Dedifferentiated amniotic fluid mesenchymal stem cell (primary cell): ENCODE data around the gene ZBTB20.

Experiments
- DNase-seq: peaks from one replicate; pipeline ENCODE4 v3.0.0-alpha.2; 2016; ENCODE audit errors: extremely low spot score

Gene ZBTB20

DNA sequence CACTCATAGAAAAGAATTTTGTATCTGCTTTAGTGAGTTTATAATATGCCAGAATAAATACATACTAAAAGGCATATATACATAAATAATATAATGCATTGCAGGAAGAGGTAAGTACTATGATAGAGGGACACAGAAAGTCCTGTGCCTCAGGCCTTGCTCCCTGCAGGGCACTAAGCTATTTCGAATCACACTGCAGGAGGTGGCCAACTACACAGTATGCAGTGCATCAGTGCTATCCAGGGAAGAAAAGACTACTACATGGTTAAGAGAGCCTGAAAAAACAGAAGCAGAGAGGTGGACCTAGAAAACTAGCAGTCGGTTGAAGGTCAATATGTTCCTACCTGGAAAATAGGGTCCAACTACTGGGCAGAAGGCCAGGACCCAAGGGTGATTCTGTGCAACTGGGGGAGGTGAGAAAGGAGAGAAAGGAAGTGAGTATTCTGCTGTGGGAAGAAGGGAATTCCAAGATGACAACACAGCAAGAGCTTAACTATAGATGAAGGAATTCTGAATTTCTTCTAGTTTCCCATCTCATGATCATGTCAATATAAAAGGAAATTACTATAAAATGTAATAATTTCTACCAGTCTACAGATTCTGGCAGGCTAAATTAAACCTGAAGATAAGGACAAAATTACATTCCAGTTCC, 218.0 kb downstream of the ZBTB20 start:
- no peak for DNase-seq

DNA sequence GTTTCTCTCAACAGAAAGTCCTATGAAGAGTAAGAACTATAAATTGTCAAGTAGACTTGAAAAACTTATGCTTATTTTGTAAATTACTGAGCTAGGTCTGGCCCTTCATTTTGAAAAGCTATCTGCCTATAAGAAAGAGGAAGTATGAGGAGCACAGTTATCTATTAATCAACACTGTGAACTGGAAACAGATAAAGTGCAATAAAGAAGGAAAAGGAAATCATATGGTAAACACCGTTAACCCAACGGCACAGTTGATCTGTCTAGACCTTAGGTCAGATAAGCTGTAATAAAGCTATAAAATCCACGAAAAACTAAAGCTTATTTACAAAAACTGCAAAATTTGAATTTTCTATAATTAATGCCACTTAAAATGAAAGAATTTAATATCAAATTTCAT, 242.5 kb downstream of the ZBTB20 start:
- DNase-seq = no peak

GRCh38 chr3:114903213-114903612, 243.9 kb downstream of the ZBTB20 start:
- DNase-seq = no peak

DNA sequence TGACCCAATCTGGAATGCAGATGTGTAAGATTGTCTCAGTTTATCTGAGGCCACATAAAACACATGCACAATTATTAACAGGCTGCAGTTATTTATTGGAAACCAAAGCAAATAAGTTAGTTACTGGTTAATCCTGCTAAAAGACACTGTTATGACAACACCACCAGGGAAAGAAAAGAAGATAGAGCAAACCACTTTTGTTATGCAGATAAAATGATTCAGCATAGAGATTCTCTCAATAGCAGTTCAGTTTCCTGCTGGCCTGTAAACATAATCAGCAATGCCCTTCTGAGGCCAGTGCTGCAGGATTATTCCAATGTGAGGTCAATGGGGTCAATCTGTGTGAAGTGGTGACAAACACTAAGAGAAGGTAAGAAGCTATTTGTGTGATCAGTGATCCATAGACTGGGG, 244.4 kb downstream of the ZBTB20 start:
- DNase-seq = no peak

GRCh38 chr3:114900908-114901307, 246.2 kb downstream of the ZBTB20 start:
- DNase-seq = no peak

- no peak for DNase-seq
Measured at GRCh38 chr3:114899186-114899931, 247.7 kb downstream of the ZBTB20 start.

DNA sequence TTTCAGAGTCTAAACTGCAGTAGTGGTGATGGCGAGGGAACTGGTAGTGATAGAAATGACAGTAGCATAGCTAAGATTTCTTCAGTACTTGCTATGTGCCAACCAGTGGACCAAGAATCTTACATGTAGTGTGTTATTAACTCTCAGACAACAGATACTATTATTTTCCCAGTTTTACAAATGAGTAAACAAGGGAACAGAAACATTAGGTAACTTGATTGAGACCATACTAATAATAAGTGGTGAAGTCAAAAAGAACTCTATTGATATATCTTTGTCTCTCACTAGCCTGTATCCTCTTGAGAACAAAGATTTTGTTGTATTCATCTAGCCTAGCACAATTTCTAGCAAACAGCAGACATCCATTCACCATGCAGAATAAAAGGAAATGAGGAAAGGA, 250.1 kb downstream of the ZBTB20 start:
- no peak for DNase-seq

DNA sequence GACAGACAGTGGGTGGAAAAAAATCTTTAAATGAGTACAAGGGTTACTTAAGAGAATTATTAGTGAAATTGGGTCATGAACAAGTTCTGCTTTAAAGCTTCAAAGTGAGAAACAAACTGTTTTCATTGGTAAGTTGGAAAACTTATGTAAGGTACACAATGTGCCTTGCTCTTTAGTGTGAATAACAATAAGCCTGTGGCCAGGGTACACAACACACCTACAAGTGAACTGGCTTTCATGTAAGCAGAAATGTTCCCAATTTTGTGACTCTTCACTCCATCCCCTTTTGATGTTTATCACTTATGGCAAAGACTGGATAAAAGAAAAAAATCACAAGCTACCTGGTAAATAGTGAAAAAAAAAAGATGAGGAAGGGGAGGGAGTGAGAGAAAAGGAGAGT, 253.7 kb downstream of the ZBTB20 start:
- DNase-seq = no peak

DNA sequence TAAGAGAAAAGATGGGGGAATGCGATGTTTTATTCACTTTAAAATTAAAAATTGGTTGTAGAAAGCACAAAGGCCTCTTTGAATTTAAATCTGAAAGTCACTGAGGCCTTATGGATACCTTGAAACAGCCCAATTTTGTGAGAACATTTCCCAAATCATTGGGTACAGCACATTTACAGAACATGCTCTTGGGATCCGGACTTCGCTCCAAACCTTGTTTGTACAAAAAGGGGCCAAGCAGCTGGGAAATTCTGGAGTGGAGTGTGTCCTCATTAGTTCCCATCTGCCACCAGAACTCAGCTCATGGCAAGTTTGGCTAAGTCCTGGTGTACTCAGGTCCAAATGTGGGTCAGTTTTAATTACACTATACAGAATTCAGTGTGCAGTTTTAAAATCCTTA, 254.2 kb downstream of the ZBTB20 start:
- DNase-seq = no peak

DNA sequence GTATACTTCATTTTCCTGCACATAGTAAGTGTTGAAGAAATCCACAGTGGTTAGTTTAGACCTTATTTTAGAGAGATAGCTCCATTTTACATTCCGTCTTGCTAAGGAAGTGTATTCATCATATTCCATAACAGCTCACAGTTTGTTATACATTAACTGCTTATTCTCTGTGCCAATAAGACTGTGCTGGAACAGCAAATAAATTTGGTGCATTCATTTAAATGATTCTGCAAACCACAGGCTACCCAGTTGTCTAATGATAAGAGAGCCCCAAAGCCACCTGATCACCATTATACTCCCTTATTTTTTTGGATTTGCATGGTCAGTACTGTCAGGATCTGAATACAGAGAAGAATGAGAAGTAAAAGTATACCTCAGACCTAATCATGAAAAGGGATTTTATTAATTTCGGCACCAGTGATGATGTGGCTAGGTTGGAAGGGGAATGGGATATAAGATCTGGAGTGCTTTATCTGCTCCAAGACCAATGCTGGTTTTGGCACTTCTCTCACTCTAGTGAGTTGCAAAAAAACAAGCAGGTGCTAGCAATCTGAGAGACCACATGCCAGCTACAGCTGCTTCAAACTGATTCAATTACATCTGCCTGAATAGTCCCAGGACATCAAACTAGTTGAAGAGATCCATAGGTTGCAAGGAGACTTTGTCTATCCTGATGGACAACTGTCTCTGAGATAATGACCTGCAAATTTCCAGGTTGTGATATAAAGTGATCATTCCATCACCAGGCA, 254.8 kb downstream of the ZBTB20 start:
- no peak for DNase-seq

GRCh38 chr3:114887806-114888205, 259.3 kb downstream of the ZBTB20 start:
- DNase-seq = peak; percentile 47

- no peak for DNase-seq
Measured at GRCh38 chr3:114886905-114887304, 260.2 kb downstream of the ZBTB20 start.

- DNase-seq = no peak
Measured at GRCh38 chr3:114884213-114884923, 262.7 kb downstream of the ZBTB20 start.

GRCh38 chr3:114880078-114880477, 267.0 kb downstream of the ZBTB20 start:
- no peak for DNase-seq

- DNase-seq = no peak
Measured at GRCh38 chr3:114879059-114880031, 267.7 kb downstream of the ZBTB20 start.

GRCh38 chr3:114878114-114878839, 268.8 kb downstream of the ZBTB20 start:
- no peak for DNase-seq

GRCh38 chr3:114877378-114878113, 269.5 kb downstream of the ZBTB20 start:
- no peak for DNase-seq

DNA sequence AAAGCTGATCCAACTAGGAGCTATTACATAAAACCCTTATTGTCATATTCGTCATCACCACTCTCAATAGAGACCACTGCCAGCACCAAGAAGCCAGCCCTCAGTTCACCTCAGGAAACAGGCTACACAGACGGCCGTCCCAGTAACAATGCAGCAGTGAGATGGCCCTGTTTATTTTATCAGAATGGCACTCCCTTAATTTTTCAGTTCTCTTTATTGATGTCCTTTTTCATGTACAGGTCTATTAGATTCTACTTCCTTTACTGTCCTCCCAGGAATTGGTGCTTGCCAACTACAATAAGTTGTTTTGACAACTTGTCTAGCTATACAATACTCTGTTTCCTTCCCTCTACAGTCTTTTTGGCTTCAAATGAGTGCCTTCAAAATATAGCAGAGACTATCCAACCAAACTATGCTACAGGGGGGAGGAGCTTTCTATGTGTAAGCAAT, 272.5 kb downstream of the ZBTB20 start:
- no peak for DNase-seq

DNA sequence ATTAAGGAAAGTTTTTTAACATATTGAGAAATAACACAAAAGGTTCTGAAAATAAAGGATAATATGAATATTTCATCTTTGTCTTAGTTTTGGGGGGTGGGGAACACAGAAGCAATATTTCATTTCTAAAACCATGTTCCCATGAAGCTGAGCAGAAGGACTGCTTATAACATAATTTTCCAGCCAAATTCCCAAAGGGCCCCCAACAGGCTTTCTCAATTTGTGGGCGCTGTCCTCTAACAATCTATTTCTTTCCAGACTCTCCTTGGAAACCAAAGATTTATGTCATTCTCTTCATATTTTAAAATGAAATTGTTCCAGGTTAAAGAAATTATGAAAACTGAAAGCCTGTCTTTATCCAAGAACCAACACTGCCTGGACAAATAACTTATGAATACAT, 273.5 kb downstream of the ZBTB20 start:
- no peak for DNase-seq

GRCh38 chr3:114872588-114872987, 274.5 kb downstream of the ZBTB20 start:
- DNase-seq = no peak
